ENCODE data around the gene PM20D2. TPM values are rescaled to one million over a fixed set of nuclear protein-coding genes. Genes with fewer than 3 reads are reported as not detected.

PM20D2 gene
- total RNA-seq, 2 donors from 2014 or later, result 11.9 to 48.4 TPM

DNA sequence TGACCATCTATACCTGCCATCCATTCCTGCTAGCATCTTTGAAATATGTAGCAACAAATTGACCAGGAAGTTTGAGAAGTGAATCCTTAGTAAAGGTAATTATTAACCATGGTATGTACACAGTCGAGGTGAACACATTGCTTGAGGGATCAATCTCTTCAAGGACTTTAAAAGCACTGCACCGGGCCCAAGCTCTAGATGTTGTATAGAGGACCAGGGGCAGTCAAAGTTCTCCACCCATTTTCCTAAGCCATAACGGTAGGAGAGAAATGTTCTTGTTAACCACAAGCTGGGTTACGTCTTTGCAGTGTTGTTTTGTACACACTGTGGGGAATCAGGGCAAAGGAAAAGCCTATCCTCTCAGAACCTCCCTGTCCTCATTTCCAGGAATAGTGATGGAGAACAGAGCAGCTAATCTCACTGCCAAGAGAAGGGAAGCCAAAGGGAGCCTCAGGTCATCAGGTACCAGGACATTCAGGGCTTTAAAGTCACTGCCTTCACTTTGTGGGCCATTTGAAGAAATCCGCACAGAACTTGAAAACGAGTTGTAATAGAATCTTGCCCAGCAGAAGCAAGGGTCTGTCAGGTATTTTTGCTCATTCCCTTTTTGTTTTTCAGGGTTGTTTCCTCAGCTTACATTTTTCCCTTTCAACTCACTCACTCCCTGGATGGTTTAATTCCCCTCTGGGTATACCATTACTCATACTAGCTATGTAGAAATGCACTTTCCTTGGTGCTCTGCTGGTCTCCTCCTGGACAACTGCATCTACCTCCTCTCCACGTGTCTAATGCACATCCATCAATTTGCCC lies 5.3 kb upstream of the PM20D2 start:
- 67% methylated on average over 7 of the region's 7 CpGs for WGBS
- Histone ChIP-seq H3K4me3 (no peak overlapping the region), H3K27ac (no peak overlapping the region), H3K27me3 (replicated peaks; ENCODE audit: insufficient read depth) (no peaks in the 10 kb centered on the region), H3K36me3 (no peaks in the 10 kb centered on the region), H3K4me1 (replicated peaks) (no peaks in the 10 kb centered on the region), H3K9me3 (no peaks in the 10 kb centered on the region)
- TF ChIP-seq POLR2AphosphoS5 (IDR thresholded peaks at IDR 0.05) (no peak), POLR2A (IDR thresholded peaks at IDR 0.05) (no peak)
- TF ChIP-seq, protein P1, sequence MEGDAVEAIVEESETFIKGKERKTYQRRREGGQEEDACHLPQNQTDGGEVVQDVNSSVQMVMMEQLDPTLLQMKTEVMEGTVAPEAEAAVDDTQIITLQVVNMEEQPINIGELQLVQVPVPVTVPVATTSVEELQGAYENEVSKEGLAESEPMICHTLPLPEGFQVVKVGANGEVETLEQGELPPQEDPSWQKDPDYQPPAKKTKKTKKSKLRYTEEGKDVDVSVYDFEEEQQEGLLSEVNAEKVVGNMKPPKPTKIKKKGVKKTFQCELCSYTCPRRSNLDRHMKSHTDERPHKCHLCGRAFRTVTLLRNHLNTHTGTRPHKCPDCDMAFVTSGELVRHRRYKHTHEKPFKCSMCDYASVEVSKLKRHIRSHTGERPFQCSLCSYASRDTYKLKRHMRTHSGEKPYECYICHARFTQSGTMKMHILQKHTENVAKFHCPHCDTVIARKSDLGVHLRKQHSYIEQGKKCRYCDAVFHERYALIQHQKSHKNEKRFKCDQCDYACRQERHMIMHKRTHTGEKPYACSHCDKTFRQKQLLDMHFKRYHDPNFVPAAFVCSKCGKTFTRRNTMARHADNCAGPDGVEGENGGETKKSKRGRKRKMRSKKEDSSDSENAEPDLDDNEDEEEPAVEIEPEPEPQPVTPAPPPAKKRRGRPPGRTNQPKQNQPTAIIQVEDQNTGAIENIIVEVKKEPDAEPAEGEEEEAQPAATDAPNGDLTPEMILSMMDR (IDR thresholded peaks at IDR 0.05), result no peak
- no peak for DNase-seq (ENCODE audit: low spot score)
- intact Hi-C loops (cut with DNase I), result no loop called here

DNA sequence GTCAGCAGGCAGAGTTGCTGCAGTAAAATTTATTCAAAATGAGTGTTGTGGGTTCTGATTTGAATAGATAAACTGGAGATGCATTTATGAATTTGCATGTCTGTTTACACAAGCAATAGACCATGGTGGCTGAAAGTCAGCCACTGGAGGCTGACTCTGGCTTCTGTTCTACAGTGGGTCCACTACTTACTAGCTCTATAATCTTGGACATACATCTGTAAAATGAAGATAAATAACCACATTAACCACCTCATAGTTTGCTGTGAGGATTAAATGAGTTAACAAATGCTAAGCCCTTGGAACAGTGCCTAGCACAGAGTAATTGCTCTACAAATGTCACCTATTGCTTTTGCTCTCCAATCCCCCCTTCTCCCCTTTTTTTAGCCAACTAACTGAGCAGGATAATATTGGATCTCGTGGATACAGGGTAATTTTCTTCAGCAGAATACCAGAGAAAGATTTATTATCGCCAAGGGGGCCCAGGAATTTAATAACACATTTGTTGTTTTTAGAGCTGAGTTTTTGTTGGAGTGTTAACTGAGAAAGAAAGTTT lies 1.4 kb upstream of the PM20D2 start:
- TF ChIP-seq, protein P1 (IDR thresholded peaks at IDR 0.05), result no peak
- TF ChIP-seq POLR2AphosphoS5 (IDR thresholded peaks at IDR 0.05), result no peak
- no peak for TF ChIP-seq POLR2A (IDR thresholded peaks at IDR 0.05)
- H3K36me3 ChIP-seq, result no peaks in the 10 kb centered on the region
- no peaks in the 10 kb centered on the region for H3K9me3 ChIP-seq
- intact Hi-C loops (cut with DNase I), result no loop called here
- no peaks in the 10 kb centered on the region for H3K27me3 ChIP-seq (replicated peaks; ENCODE audit: insufficient read depth)
- WGBS, result 56% methylated on average over 2 of the region's 2 CpGs
- no peak overlapping the region for H3K27ac ChIP-seq
- DNase-seq (ENCODE audit: low spot score), result no peak
- no peak overlapping the region for H3K4me3 ChIP-seq
- H3K4me1 ChIP-seq (replicated peaks), result peaks cover 5% of the 10 kb centered on the region

DNA sequence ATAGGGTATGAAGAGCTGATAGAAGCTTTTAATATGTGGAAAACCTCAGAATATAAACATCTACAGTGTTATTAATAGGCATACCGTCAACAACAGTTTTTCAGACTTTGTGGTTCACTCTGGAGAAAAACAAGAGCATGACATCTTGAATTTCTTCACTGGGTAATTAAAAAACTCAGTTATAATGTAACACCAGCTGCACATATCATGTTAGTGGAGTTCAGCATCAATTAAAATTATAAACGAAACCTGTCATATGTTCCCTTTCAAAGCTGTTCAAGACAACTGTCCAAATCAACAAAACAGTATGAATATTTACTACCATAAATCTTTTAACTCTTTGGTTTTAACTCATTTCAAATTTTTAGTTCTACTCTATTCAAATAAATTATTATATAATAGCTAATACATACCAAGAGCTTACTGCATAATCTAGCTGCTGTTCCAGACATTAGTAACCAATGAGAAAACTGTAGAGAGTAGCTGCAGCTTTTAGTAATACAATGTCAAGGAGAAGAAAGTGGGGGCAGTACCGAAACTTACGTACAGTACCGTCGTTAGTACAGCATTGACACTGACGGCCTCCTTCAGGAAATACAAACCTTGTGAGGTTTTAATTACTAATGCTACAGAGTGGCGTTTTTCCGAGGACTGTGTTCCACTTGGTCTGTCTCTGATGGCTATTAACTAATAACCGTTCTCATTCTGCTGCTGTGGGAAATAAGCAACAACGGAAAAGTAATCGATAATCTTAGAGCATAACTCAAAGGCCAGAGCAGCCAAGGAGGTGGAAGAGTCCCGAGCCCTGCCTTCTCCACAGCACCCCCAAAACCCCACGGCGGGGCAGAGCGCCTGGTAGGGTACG lies 532 bp upstream of the PM20D2 start:
- H3K9me3 ChIP-seq, result no peaks in the 10 kb centered on the region
- 5% methylated on average over 17 of the region's 17 CpGs for WGBS
- H3K4me3 ChIP-seq, result peak overlapping the region; percentile 78 to 87
- H3K4me1 ChIP-seq (replicated peaks), result peaks cover 5% of the 10 kb centered on the region
- no peaks in the 10 kb centered on the region for H3K36me3 ChIP-seq
- TF ChIP-seq, protein P1 (IDR thresholded peaks at IDR 0.05), result no peak
- no peak for TF ChIP-seq POLR2A (IDR thresholded peaks at IDR 0.05)
- no peak for TF ChIP-seq POLR2AphosphoS5 (IDR thresholded peaks at IDR 0.05)
- H3K27me3 ChIP-seq (replicated peaks; ENCODE audit: insufficient read depth), result no peaks in the 10 kb centered on the region
- H3K27ac ChIP-seq, result peak overlapping the region; percentile 94 to 97
- intact Hi-C loops (cut with DNase I), result loop anchor here (5.0 kb wide), 1 partner anchor 63 kb away; the partner anchor contains the start of gene PNRC1
- peak; percentile 28 for DNase-seq (ENCODE audit: low spot score)

DNA sequence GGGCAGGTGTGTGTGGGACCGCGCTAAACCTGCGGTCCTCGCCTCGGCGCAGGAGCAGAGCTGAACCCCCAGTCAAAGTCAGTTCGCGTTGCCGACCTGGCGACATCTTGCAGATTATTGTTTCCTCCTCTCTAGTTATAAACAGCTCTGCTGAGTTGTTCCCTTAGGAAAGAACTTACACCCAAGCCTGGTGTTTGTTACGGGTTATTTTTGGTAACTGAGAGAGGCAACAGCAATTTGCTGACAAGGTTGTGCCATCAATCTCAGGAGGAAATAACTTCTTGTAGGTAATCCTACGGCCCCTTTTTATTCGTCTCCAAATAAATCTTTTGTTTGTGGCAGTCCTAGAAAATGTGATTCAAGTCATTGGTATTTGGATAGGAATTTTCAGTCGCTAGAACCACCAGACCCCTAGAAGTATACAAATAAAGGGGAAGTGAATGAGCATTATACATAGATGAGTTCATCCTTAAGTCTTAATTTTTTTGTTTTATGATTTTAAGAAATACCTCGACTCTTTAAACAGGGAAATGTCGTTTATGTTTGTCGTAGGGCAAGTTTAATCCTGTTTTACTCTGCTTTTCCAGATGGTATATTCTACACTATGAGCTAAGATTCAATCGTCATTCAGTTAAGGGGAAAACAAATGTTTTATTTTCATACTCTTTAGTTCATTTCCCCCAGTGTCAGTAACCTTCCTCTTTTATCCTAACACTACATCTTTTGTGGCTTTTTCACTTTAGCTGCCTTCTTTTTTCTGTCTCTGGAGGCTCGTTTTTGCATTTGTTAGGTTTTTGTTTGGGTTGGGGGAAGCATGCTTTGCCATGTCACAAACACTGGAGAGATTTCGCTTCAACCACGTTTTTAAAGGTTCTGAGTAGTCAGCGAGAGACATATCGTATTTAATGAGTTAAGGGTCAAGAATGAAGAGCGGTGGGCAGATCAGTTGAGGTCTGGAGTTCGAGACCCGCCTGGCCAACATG lies 1.2 kb downstream of the PM20D2 start:
- intact Hi-C loops (cut with DNase I), result loop anchor here (2.0 to 5.0 kb wide), 2 partner anchors 65 to 206 kb away; partner anchors contain the start of genes PNRC1 and UBE2J1
- no peaks in the 10 kb centered on the region for H3K27me3 ChIP-seq (replicated peaks; ENCODE audit: insufficient read depth)
- WGBS, result 20% methylated on average over 26 of the region's 26 CpGs
- peak; percentile 17 for TF ChIP-seq POLR2AphosphoS5 (IDR thresholded peaks at IDR 0.05)
- TF ChIP-seq, protein P1 (IDR thresholded peaks at IDR 0.05), result no peak
- peak overlapping the region; percentile 78 to 87 for H3K4me3 ChIP-seq
- no peaks in the 10 kb centered on the region for H3K36me3 ChIP-seq
- H3K4me1 ChIP-seq (replicated peaks), result peaks cover 5% of the 10 kb centered on the region
- peak overlapping the region; percentile 94 to 97 for H3K27ac ChIP-seq
- peak; percentile 38 for DNase-seq (ENCODE audit: low spot score)
- no peaks in the 10 kb centered on the region for H3K9me3 ChIP-seq

Measured in prostate gland (tissue), 2 donors.